SJSA1 (cell line): ENCODE results near the gene ZFP36. TPM values are rescaled to one million over a fixed set of nuclear protein-coding genes. Genes with fewer than 3 reads are reported as not detected.
"Not testable (repeated sequence)": the region's sequence is repeated elsewhere in the genome, so short reads cannot be mapped to it uniquely, and the experiment has no call there.

Experiments used
- DNase-seq, 2 experiments: peaks; one replicate each; pipeline ENCODE4 v3.0.0-alpha.2; 2015 to 2020; ENCODE audit warnings: low spot score in 2 of 2, low read depth in 1 of 2
- H3K27ac ChIP-seq: fragments of 250-450 bp; sonication (Bioruptor Pico); 2 replicates; pipeline ENCODE4 v1.5.1; 2020; ENCODE audit warnings: mild to moderate bottlenecking, moderate library complexity
- H3K27me3 ChIP-seq: fragments of 250-450 bp; sonication (Bioruptor Pico); replicated peaks from 2 replicates; pipeline ENCODE4 v1.5.1; 2020; ENCODE audit warnings: mild to moderate bottlenecking, moderate library complexity
- H3K36me3 ChIP-seq: fragments of 250-450 bp; sonication (Bioruptor Pico); 2 replicates; pipeline ENCODE4 v1.5.1; 2020; ENCODE audit warnings: mild to moderate bottlenecking
- H3K4me1 ChIP-seq: fragments of 250-450 bp; sonication (Bioruptor Pico); replicated peaks from 2 replicates; pipeline ENCODE4 v1.6.1; 2021; ENCODE audit warnings: mild to moderate bottlenecking
- H3K4me3 ChIP-seq: fragments of 250-450 bp; sonication (Bioruptor Pico); 2 replicates; pipeline ENCODE4 v1.5.1; 2020; ENCODE audit warnings: mild to moderate bottlenecking
- H3K9me3 ChIP-seq: fragments of 250-450 bp; sonication (Bioruptor Pico); replicated peaks from 2 replicates; pipeline ENCODE4 v1.5.1; 2020; ENCODE audit warnings: mild to moderate bottlenecking
- total RNA-seq: library from RNA; depleted of rRNA; stranded (reverse); fragments of >200 nt; shearing (Covaris generic); gene quantifications from 2 replicates; pipeline ENCODE4 v1.2.3, GENCODE V29; 2014; rRNA removed

ZFP36 gene
- total RNA-seq, 1 experiment from 2014 or later: 4.3 TPM

GRCh38 chr19:39445196-39446111 lies 38.8 kb downstream of the ZFP36 start, which contains the start of gene SUPT5H:
Gene SUPT5H, plus strand, starts transcription at chr19:39445582. Its CDS starts 309 bp downstream, at chr19:39445891.
- H3K36me3 ChIP-seq: peaks cover 29% of the 10 kb centered on the region
- peak within 1 kb of the TSS; percentile 76 for H3K27ac ChIP-seq
- H3K4me3 ChIP-seq: peak within 1 kb of the TSS; percentile 68
- peak; percentile 92 to 97 for DNase-seq
- H3K9me3 ChIP-seq: no peaks in the 10 kb centered on the region
- H3K4me1 ChIP-seq: peaks cover 22% of the 10 kb centered on the region
- H3K27me3 ChIP-seq: no peaks in the 10 kb centered on the region

GRCh38 chr19:39446365-39447084 lies 39.9 kb downstream of the ZFP36 start:
- no peak overlapping the region for H3K27ac ChIP-seq
- H3K4me3 ChIP-seq: peak overlapping the region; percentile 68
- no peaks in the 10 kb centered on the region for H3K27me3 ChIP-seq
- H3K9me3 ChIP-seq: no peaks in the 10 kb centered on the region
- DNase-seq: no peak
- H3K4me1 ChIP-seq: peaks cover 20% of the 10 kb centered on the region
- H3K36me3 ChIP-seq: peaks cover 34% of the 10 kb centered on the region

GRCh38 chr19:39448271-39448670 lies 41.6 kb downstream of the ZFP36 start:
- Histone ChIP-seq H3K4me1 (peaks cover 20% of the 10 kb centered on the region), H3K27me3 (no peaks in the 10 kb centered on the region), H3K9me3 (no peaks in the 10 kb centered on the region), H3K4me3 (no peak overlapping the region), H3K27ac (no peak overlapping the region), H3K36me3 (peaks cover 51% of the 10 kb centered on the region)
- DNase-seq: no peak

GRCh38 chr19:39449116-39449797 lies 42.6 kb downstream of the ZFP36 start:
- no peak overlapping the region for H3K4me3 ChIP-seq
- no peak overlapping the region for H3K27ac ChIP-seq
- H3K4me1 ChIP-seq: peaks cover 20% of the 10 kb centered on the region
- H3K27me3 ChIP-seq: no peaks in the 10 kb centered on the region
- no peaks in the 10 kb centered on the region for H3K9me3 ChIP-seq
- H3K36me3 ChIP-seq: peaks cover 59% of the 10 kb centered on the region
- no peak for DNase-seq

- peaks cover 65% of the 10 kb centered on the region for H3K36me3 ChIP-seq
- not testable (repeated sequence) for H3K9me3 ChIP-seq, DNase-seq, H3K27me3 ChIP-seq, H3K4me3 ChIP-seq, H3K27ac ChIP-seq
- peaks cover 19% of the 10 kb centered on the region for H3K4me1 ChIP-seq
Measured at GRCh38 chr19:39451257-39451656, 44.6 kb downstream of the ZFP36 start.

Other genes with a start within 250 kb of the ZFP36 start
- gene NCCRP1, start 209.9 kb upstream of the ZFP36 start, total RNA-seq: not detected in 2 replicates
- not detected in 2 replicates for gene SYCN, start 202.6 kb upstream of the ZFP36 start, total RNA-seq
- not detected in 2 replicates for gene IFNL3, start 161.8 kb upstream of the ZFP36 start, total RNA-seq
- gene IFNL4, start 158.0 kb upstream of the ZFP36 start, total RNA-seq: not detected in 2 replicates
- gene IFNL2, start 138.5 kb upstream of the ZFP36 start, total RNA-seq: not detected in 2 replicates
- gene IFNL1, start 110.4 kb upstream of the ZFP36 start, total RNA-seq: not detected in 2 replicates
- gene LRFN1, start 86.0 kb upstream of the ZFP36 start, total RNA-seq: not detected in 2 replicates
- gene GMFG, start 70.8 kb upstream of the ZFP36 start, total RNA-seq: 1.4 TPM in 1 of 2 replicates, not detected in the other
- gene SAMD4B, start 64.4 kb upstream of the ZFP36 start, total RNA-seq: 48.5 and 49.7 TPM in 2 replicates
- 55.2 and 61.6 TPM in 2 replicates for gene PAF1, start 15.7 kb upstream of the ZFP36 start, total RNA-seq
- gene MED29, start 15.5 kb upstream of the ZFP36 start, total RNA-seq: 24.3 and 38.9 TPM in 2 replicates
- gene PLEKHG2, start 5.8 kb downstream of the ZFP36 start, total RNA-seq: 8.6 and 17.9 TPM in 2 replicates
- 54.0 and 69.4 TPM in 2 replicates for gene RPS16, start 29.1 kb downstream of the ZFP36 start, total RNA-seq
- gene SUPT5H, start 38.7 kb downstream of the ZFP36 start, total RNA-seq: 89.0 and 100 TPM in 2 replicates
- gene TIMM50, start 74.0 kb downstream of the ZFP36 start, total RNA-seq: 79.0 and 90.0 TPM in 2 replicates
- 0.03 and 0.05 TPM in 2 replicates for gene DLL3, start 92.1 kb downstream of the ZFP36 start, total RNA-seq
- not detected in 2 replicates for gene SELENOV, start 108.3 kb downstream of the ZFP36 start, total RNA-seq
- gene EID2B, start 126.0 kb downstream of the ZFP36 start, total RNA-seq: 4.8 and 6.4 TPM in 2 replicates
- gene EID2, start 133.3 kb downstream of the ZFP36 start, total RNA-seq: 16.9 and 22.7 TPM in 2 replicates
- gene LGALS13, start 195.7 kb downstream of the ZFP36 start, total RNA-seq: not detected in 2 replicates
- gene LGALS16, start 249.1 kb downstream of the ZFP36 start, total RNA-seq: not detected in 2 replicates